Choroid plexus epithelial cell (primary cell): ENCODE results near the gene ANK3.

ENCODE experiments used
- DNase-seq: peaks from one replicate; pipeline ENCODE4 v3.0.0-alpha.2; 2010; ENCODE audit warnings: low read depth
- H3K4me3 ChIP-seq: 2 replicates; pipeline ENCODE4 v1.5.1; 2011; ENCODE audit warnings: low read depth, mild to moderate bottlenecking, control low read depth, low read length, moderate library complexity
- TF ChIP-seq, protein P1 (sequence below): conservative IDR thresholded peaks from 2 replicates; pipeline ENCODE4 v1.5.1; 2011; ENCODE audit warnings: low read depth, mild to moderate bottlenecking, control low read depth, inconsistent platforms, low read length, moderate library complexity

Gene ANK3

DNA sequence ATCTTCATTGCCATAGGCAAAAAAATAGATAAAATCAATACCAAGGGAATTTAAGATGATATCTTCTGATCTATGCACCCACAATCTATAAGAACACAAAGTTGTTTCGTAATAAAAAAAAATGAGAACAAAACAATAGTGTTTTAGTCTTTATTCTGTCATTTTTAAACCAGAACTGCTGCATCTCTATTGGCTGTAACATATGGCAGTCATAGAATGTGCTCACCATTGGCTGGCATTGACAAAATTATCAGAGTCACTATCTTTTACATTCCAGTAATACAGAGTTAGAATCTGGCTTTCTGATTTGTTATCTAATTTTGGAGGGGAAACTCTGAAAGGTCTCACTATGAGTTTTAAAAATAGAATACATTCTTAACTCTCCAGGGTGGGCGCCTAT is 344.7 kb downstream of the ANK3 start:
- no peak overlapping the region for H3K4me3 ChIP-seq
- DNase-seq: no peak
- TF ChIP-seq, protein P1, sequence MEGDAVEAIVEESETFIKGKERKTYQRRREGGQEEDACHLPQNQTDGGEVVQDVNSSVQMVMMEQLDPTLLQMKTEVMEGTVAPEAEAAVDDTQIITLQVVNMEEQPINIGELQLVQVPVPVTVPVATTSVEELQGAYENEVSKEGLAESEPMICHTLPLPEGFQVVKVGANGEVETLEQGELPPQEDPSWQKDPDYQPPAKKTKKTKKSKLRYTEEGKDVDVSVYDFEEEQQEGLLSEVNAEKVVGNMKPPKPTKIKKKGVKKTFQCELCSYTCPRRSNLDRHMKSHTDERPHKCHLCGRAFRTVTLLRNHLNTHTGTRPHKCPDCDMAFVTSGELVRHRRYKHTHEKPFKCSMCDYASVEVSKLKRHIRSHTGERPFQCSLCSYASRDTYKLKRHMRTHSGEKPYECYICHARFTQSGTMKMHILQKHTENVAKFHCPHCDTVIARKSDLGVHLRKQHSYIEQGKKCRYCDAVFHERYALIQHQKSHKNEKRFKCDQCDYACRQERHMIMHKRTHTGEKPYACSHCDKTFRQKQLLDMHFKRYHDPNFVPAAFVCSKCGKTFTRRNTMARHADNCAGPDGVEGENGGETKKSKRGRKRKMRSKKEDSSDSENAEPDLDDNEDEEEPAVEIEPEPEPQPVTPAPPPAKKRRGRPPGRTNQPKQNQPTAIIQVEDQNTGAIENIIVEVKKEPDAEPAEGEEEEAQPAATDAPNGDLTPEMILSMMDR: no peak

DNA sequence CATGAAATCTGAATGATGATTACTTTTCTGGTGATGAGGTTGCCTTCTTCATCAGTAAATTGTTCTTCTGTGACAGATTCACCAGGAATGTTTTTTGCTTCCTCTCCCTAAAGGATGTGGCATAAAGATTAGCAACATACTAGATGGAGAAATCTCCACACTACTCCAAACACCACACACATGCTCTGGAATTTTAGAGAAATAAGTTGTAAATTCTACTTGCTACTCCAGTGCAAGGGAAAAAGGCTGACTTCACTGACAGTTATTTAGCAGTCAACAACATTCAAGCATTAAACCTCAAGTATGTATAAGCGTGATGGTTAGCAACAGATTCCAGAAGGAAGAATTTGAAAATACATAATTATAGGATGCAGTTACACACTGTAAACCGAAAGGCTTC is 345.4 kb downstream of the ANK3 start:
- TF ChIP-seq, protein P1: no peak
- DNase-seq: peak; percentile 62
- no peak overlapping the region for H3K4me3 ChIP-seq

DNA sequence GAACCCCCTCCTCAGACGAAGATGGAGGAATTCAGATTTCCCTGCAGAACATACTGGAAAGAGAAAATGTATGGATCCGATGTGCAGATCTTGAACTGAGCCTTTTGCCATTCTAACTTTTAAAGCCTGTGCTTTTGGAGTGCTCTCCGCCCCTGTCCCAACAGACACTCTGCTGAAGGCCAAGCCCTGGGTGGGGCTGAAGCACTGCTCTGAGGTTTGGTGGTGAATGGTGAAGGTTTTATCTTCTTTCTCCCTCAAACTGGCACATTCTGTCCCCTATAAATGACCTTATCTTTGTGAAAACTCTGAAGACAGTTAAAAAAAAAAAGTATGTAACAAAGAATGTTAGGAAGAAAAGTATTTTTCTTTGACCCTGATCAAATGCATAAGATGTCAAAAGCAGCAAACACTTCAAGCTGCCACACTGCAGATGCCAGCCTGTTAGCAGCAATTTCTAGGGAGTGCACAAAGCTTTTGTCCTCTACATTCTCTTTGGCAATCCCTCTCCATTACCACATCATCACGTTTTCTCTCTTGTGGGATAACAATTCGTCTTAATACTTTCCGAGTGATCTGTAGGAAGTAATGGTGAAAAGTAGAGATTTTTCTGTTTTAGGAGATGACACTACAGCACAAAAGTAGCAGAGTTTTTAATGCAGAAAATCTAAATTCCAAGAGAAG is 346.0 kb downstream of the ANK3 start:
- DNase-seq: no peak
- TF ChIP-seq, protein P1: no peak
- H3K4me3 ChIP-seq: no peak overlapping the region

DNA sequence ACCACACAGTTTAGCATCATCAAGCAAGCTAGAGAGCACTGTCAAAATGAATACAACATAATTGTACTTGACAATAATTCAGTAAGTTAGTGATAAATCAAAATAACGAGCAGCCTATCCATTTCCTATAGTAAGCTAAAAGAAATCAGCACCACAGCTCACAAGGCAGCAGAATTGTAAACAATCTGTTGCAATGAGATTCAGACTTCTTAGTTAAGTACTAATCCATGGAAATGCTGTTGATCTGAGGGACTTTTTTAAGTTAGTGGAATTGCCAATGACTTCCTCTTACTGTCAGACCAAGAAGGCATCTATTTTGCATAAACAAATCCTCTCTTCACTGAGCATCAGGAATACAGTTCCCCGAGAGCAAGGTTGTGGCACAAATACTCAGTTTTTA is 346.8 kb downstream of the ANK3 start:
- H3K4me3 ChIP-seq: no peak overlapping the region

DNA sequence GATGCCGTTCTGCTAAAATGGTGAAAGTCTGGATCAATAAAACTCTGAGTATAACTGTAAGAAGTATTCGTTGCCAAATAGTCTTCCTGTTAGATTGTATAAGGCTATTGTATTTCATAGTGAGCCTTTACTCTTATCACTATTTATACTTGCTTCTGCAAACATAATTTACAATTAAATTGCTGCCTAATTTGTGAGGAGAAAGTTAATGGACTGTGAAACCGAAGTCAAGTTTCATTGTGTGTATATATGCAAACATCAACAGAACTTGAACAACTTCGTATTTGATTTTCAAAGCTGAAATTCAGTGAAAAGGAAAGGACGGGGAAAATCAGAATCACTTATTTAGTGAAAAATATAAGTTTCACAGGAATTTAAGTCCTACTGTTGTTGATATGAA is 347.4 kb downstream of the ANK3 start:
- TF ChIP-seq, protein P1: no peak
- H3K4me3 ChIP-seq: no peak overlapping the region
- no peak for DNase-seq

More for the DNA sequence above, 346.8 kb downstream of the ANK3 start:
- TF ChIP-seq, protein P1: no peak
- no peak for DNase-seq

DNA sequence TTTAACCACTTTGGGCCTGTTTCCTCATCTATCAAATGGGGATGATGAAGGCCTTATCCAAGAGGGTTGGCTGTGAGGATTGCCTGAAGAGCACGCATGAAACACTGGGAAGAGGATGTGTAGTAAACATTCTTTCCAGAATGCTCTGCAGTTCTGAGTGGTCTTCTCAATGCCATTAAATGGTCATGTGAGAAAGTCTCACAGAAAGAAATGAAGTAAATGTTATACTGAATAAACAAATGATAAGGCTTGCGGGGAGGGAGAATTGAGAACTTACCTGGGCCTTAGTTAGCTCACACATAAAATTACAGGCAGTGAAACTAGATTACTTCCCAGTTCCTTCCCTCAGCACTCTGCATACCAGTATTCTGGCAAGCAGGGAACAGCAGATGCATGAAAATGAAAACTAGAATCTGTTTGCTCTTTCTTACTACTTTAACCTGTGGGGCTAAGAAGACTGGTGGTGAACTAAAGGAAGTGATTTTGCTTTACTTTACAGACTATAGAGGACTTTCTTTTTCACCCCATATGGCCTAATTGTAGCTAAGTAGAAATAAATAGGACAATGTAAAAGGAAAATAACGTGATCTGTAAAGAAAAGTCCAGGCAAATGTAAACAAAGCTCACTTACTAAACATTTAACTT is 348.1 kb downstream of the ANK3 start:
- H3K4me3 ChIP-seq: no peak overlapping the region
- no peak for DNase-seq
- TF ChIP-seq, protein P1: no peak
